Upper lobe of right lung (tissue), 1 donor: ENCODE results near the gene EXOC2. TPM values are rescaled to one million over a fixed set of nuclear protein-coding genes. Genes with fewer than 3 reads are reported as not detected.

Experiments
- ATAC-seq: fragments of 200-7000 bp; cut with Tn5 transposase; one replicate; pipeline ENCODE4 v1.9.1; 2020; ENCODE audit warnings: mild to moderate bottlenecking, moderate library complexity
- DNase-seq: peaks from one replicate; pipeline ENCODE4 v3.0.0-alpha.2; 2020
- H3K27ac ChIP-seq: fragments of 200-600 bp; one replicate; pipeline ENCODE4 v1.8.0; 2022
- H3K27me3 ChIP-seq: fragments of 200-600 bp; one replicate; pipeline ENCODE4 v1.8.0; 2022; ENCODE audit warnings: mild to moderate bottlenecking
- H3K36me3 ChIP-seq: fragments of 200-600 bp; one replicate; pipeline ENCODE4 v1.8.0; 2022
- H3K4me1 ChIP-seq: fragments of 200-600 bp; one replicate; pipeline ENCODE4 v1.8.0; 2022
- H3K4me3 ChIP-seq: fragments of 200-600 bp; one replicate; pipeline ENCODE4 v1.8.0; 2022; ENCODE audit warnings: mild to moderate bottlenecking
- H3K9me3 ChIP-seq: fragments of 200-600 bp; one replicate; pipeline ENCODE4 v1.8.0; 2022
- intact Hi-C: fragments of 100-400 bp; cut with DNase I; formaldehyde crosslinking; loops from one replicate; pipeline ENCODE4 v1.11.0; 2022
- total RNA-seq: library from RNA; stranded (reverse); fragmentation: NEBNext Ultra II Directional; extraction: Animal tissue kit (Norgen Biotek cat#: 25700); gene quantifications from one replicate; pipeline ENCODE4 v1.2.1, GENCODE V29; 2021
- TF ChIP-seq, protein P1 (sequence below): fragments of 200-600 bp; IDR thresholded peaks from one replicate; pipeline ENCODE4 v1.8.0; 2022; ENCODE audit warnings: antibody characterized with exemption
- donor health status: DM: no; HTN: yes; CAD: no; lungs with severe emphysema.

EXOC2 gene
- total RNA-seq, 1 donor from 2014 or later: 31.2 TPM

- TF ChIP-seq, protein P1, sequence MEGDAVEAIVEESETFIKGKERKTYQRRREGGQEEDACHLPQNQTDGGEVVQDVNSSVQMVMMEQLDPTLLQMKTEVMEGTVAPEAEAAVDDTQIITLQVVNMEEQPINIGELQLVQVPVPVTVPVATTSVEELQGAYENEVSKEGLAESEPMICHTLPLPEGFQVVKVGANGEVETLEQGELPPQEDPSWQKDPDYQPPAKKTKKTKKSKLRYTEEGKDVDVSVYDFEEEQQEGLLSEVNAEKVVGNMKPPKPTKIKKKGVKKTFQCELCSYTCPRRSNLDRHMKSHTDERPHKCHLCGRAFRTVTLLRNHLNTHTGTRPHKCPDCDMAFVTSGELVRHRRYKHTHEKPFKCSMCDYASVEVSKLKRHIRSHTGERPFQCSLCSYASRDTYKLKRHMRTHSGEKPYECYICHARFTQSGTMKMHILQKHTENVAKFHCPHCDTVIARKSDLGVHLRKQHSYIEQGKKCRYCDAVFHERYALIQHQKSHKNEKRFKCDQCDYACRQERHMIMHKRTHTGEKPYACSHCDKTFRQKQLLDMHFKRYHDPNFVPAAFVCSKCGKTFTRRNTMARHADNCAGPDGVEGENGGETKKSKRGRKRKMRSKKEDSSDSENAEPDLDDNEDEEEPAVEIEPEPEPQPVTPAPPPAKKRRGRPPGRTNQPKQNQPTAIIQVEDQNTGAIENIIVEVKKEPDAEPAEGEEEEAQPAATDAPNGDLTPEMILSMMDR: no peak
- Histone ChIP-seq H3K36me3 (no peaks in the 10 kb centered on the region), H3K4me1 (no peaks in the 10 kb centered on the region), H3K27ac (no peak overlapping the region), H3K9me3 (no peaks in the 10 kb centered on the region), H3K4me3 (no peak overlapping the region), H3K27me3 (peaks cover 22% of the 10 kb centered on the region)
- DNase-seq: no peak
- intact Hi-C loops: no loop called here
- no peak for ATAC-seq
Observed at GRCh38 chr6:467671-468082, 225.3 kb downstream of the EXOC2 start.

- Histone ChIP-seq H3K27me3 (peaks cover 27% of the 10 kb centered on the region), H3K36me3 (no peaks in the 10 kb centered on the region), H3K4me3 (no peak overlapping the region), H3K27ac (no peak overlapping the region), H3K9me3 (no peaks in the 10 kb centered on the region), H3K4me1 (no peaks in the 10 kb centered on the region)
- DNase-seq: no peak
- intact Hi-C loops: no loop called here
- no peak for ATAC-seq
- TF ChIP-seq, protein P1: no peak
Observed at GRCh38 chr6:467111-467510, 225.8 kb downstream of the EXOC2 start.

DNA sequence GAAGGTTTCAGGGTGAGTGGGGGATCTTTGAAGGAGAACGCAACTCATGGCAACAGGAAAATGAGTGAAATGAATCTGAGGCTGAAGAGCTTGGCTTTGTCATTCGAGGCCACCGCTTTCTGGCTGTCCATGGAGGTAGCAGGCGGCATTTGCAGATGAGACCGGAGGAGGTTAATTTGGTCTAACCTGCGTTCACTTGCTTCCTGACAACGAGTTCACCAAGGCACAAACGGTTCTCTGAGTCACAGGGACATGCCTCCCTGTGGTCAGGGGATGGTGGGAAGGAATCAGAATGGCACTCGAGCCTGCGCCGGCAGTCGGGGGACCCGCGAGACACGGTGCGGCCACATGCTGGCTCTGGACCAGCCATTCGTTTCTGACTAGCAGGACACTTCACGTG lies 226.4 kb downstream of the EXOC2 start:
- ATAC-seq (no peak), DNase-seq (no peak)
- Histone ChIP-seq H3K9me3 (no peaks in the 10 kb centered on the region), H3K27me3 (peaks cover 27% of the 10 kb centered on the region), H3K36me3 (no peaks in the 10 kb centered on the region), H3K4me1 (no peaks in the 10 kb centered on the region), H3K27ac (no peak overlapping the region), H3K4me3 (no peak overlapping the region)
- TF ChIP-seq, protein P1: no peak
- intact Hi-C loops: no loop called here

DNA sequence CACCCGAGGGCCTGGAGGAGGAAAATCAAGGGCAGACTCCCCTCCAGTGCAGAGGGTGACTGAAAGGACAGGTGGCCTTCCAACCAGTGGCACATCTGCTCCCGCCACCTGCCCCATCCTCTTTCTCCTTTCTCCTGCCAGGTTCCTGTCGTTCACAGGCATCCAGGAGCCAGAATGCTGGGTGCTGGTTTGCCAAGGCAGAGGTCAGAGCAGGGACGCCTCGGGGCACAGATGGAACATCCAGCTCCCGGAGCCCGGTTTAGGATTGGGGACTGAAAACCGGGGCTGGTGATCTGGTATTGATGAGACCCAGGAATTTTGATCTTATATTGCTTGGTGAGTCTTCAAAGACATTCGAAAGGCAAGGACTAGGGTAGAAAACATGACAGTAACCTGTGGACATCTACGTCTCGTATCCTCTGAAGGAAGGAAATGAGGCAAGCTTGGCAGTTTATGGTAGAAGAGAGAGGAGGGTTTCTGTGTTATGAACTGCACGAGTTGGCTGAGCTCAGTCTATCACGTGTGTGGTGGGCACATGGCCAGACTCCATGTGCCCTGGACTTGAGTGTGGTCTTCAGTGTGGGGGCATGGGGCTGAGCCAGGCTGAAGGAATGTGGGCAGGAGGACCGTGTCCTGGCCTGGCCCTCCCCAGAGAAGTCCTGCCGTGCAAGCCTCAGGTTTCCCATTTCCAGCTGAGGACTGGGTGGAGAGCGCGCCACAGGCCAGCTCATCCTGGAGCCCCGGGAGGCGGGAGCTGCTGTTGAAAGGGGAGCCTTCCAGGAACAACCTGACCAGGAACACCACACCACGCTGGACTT lies 227.2 kb downstream of the EXOC2 start:
- H3K27ac ChIP-seq: no peak overlapping the region
- H3K4me3 ChIP-seq: no peak overlapping the region
- TF ChIP-seq, protein P1: no peak
- H3K36me3 ChIP-seq: no peaks in the 10 kb centered on the region
- H3K9me3 ChIP-seq: no peaks in the 10 kb centered on the region
- DNase-seq (no peak), ATAC-seq (no peak)
- no peaks in the 10 kb centered on the region for H3K4me1 ChIP-seq
- intact Hi-C loops: no loop called here
- peaks cover 27% of the 10 kb centered on the region for H3K27me3 ChIP-seq

- no peaks in the 10 kb centered on the region for H3K27me3 ChIP-seq
- H3K27ac ChIP-seq: no peak overlapping the region
- intact Hi-C loops: no loop called here
- H3K36me3 ChIP-seq: no peaks in the 10 kb centered on the region
- no peaks in the 10 kb centered on the region for H3K4me1 ChIP-seq
- DNase-seq: no peak
- no peaks in the 10 kb centered on the region for H3K9me3 ChIP-seq
- no peak for ATAC-seq
- H3K4me3 ChIP-seq: no peak overlapping the region
- TF ChIP-seq, protein P1: no peak
Observed at GRCh38 chr6:456887-457286, 236.1 kb downstream of the EXOC2 start.
